GM19455 (cell line): ENCODE data around the gene HMGN3.

Experiments
- ATAC-seq: cut with Tn5 transposase; IDR thresholded peaks from one replicate; pipeline ENCODE4 v1.9.1; 2021; ENCODE audit not compliant: unreplicated experiment

The HMGN3 gene

GRCh38 chr6:79233611-79234149 lies 802 bp downstream of the HMGN3 start:
- ATAC-seq = peak; percentile 70

DNA sequence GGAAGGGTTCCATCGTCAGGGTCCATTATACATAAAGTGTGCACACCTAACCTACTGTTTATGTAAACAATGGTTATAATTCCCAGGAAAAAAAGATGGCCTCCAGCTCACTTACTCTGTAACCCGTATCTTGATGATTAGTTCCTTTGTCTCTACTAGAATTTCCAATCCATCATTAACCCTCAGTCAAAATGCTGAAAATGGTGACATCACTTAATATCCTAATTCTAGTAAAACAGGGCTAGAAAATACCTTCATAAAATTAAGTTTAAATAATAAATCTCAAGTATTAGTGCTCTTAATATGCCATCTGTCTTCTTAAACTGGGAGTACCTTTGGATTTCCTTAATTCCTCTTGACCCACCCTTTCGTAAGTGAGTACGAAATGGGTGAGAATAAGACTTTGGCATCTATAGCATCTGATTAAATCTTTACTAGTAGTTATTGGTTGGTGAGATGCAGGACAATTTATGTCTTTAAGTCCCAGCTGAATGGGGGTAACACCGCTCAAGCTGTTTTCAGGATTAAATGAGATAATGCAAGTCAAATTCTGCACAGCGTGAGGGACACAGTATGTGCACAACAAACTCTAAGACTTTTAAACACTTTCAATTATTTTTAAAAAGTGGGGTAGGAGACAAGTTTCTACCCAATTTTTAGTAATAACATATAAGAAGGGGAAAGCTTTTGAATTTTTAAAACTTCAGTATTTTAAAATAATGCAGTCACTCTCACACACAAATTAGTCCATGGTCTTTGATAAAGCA lies 1.6 kb downstream of the HMGN3 start:
- ATAC-seq = no peak

DNA sequence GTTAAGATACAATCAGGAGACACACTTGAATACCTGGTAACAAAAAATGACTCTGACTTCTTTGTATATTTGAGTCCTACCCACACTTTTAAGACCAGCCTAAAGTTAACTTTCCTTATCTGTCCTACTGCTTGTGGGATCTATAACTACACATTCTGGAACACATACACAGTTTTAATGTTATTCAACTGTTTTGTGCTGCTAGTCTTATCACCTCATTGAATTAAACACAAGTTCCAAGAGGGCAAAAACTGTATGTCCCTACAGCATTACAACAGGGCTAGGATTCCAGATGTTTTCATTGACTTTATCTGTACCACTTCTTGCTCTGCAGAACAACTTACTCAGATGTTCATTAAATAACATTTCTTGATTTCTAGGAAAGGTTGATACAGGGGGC lies 2.8 kb downstream of the HMGN3 start:
- no peak for ATAC-seq

GRCh38 chr6:79231101-79231500 lies 3.4 kb downstream of the HMGN3 start:
- no peak for ATAC-seq

- ATAC-seq = no peak
These were observed 4.3 kb downstream of the HMGN3 start for GRCh38 chr6:79230149-79230548.

DNA sequence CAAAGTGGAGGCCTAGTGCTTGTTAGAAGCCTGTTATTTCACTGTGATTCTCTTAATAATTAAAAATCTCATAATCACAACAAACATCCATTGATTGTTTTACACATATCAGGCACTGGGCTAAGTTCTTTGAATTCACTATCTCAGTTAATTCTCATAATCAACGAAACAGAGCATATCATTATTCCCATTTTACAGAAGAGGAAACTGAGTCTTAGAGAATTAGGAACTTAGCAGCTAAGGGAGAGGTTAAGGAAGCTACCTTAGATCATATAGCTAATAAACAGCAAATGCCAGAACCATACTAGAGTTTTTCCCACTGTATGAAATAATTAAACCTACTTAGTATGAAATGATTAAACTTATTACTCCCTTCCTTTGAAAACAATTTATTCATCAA lies 7.0 kb downstream of the HMGN3 start:
- no peak for ATAC-seq

DNA sequence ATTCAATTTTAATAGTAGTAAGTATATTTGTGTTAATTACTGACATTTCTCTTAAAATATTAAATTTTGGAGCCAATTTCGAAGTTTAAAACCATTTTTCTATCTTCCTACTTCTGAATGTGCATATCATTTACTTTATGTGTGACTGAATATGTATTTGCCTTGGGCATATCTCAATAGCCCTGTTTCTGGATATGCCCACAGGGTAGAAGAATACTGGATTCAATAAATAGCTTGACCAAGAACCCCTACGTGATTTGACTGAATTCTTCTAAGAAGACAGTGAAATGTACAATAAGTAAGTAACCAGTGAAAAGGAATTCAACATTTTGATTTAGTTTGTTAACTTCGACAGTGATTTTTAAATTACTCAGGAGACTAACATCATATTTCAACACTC lies 7.8 kb downstream of the HMGN3 start:
- ATAC-seq = no peak

DNA sequence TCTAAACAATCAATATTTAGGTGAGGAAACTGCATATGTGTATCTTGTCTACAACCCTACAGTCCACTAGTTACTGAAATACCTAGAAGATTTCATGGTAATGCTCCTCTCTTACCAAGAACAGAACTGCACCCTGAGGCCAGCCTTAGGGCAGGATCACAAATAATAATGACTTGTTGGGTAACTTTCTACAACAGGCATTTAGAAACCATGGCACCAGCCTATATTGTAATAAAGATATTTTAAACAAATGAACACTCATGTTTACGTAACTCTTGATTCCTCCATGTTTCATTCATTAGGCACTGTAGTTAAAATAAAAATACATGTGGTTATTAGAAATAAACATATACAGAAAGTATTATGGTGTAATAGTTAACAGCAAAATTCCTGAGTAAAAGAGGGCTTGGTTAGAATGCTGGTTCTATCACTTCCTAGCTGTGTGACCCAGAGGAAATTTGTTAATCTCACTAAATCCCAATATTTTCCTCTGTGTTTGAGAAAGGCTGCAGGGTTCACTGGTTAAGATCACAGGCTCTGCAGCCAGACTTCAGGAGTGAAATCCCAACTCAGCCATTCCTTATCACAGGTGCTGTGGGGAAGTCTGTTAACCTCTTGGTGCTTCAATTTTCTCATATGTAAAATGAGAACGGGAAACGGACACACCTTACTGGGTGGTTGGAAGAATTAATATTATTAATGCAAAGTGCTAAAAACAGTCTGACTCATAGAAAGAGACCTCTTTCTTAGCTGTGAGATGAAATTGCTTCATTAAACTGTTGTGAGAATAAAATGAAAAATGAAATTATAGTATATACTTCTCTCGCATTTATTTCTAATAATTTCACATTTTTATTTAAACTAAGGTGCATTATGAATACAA lies 8.5 kb downstream of the HMGN3 start:
- ATAC-seq = no peak

- ATAC-seq = no peak
These were observed 10.7 kb downstream of the HMGN3 start for GRCh38 chr6:79223611-79224404.

GRCh38 chr6:79215213-79215824 lies 19.2 kb downstream of the HMGN3 start:
- no peak for ATAC-seq

- ATAC-seq = no peak
These were observed 21.6 kb downstream of the HMGN3 start for GRCh38 chr6:79212859-79213258.

DNA sequence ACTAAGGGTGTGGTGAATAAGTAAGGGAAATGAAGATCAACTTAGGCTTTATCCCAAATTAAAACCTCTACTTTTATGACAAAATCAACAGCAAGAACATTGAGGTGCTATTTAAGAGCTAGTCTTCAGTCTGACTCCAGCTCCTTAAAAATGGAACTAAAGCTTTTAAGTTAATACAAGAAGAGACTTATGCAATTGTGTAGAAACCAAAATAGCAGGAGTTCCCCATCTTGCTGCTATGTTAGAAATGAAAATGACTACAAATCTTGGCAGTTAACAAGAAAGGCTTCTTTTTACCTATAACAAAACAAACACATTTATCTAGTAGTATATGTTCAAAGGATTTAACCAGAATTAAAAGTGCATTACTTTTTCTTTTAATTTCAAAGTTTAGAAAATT lies 25.7 kb downstream of the HMGN3 start:
- ATAC-seq = no peak

GRCh38 chr6:79203753-79204253 lies 30.7 kb downstream of the HMGN3 start:
- ATAC-seq = no peak

DNA sequence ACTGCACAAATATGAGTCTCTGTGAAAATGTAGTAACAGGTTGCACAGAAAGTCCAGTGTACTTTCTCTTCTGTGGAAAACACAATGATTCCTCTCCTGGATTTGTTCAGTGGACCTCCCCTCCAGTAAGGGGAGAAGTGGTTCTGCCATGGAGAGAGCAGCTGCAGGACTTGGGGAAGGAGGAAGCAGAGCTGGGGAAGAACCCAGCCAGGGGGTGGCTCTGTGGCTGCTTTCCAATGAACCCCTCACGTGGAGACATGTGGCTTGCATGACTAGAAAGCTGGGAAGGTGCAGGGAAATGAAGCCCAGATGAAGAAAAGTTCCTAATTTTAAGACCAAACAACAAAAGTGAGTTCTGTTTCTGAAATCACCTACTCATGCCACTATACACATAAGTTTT lies 31.9 kb downstream of the HMGN3 start:
- ATAC-seq = no peak

GRCh38 chr6:79201983-79202382 lies 32.5 kb downstream of the HMGN3 start:
- ATAC-seq = no peak

- no peak for ATAC-seq
These were observed 33.3 kb downstream of the HMGN3 start for GRCh38 chr6:79201143-79201542.

DNA sequence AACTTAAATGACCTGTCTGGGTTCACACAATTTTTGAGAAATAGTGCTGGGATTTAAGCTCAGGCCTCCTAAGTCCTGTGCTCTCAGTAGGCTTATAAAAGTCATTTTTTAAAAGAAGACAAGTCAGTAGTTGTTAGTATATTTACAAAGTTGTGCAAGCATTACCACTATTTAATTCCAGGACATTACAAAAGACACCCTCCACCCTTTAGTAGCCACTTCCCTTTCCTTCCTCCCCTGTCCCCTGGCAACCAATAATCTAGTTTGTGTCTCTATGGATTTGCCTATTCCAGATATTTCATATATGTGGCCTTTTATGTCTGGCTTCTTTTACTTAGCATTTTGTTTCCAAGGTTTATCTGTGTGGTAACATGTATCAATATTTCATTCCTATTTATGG lies 37.6 kb downstream of the HMGN3 start:
- no peak for ATAC-seq

- no peak for ATAC-seq
These were observed 40.5 kb downstream of the HMGN3 start for GRCh38 chr6:79193971-79194370.

DNA sequence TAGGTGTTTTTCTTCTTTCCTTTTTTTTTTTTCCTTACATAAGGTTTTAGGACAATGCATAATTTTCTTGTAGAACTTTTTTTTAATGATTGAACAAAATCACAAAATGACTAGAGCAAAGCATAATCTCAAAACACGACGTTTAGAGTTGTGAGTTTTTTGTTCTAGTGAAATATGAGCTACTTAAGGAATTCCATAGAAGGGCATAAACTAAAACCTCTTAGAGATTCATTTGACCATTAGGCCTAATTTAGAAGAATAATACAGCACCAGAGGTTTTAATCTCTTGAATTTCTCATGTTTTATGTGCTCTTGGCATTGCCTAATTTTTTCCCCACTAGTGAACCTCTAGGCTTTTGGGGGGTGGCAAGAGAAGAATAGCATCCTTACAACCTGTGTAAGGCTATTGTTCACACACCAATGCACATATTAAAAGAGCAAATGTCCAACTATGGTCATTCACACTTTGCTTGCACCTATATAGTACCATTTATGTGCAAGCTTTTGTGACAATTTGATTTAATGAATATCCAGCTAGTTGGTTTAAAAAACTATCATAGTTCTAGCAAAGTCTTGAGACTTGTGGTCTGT lies 44.6 kb downstream of the HMGN3 start:
- ATAC-seq = no peak

GRCh38 chr6:79188885-79189480 lies 45.5 kb downstream of the HMGN3 start:
- no peak for ATAC-seq
